Caco-2 (cell line): ENCODE data around the gene SIL1. TPM values are rescaled to one million over a fixed set of nuclear protein-coding genes. Genes with fewer than 3 reads are reported as not detected.

Experiments used
- BruUV-seq: library from RNA; stranded (reverse); fragments of 400-500 nt; replicated peaks from 2 replicates; lab custom pipeline; 2021; lab: Mats Ljungman, UMichigan
- CTCF ChIA-PET: fragments of 300-600 bp; sonication (Branson Sonifier 250); formaldehyde crosslinking; loops from one replicate; lab custom pipeline; 2022; ENCODE audit warnings: antibody characterized with exemption; lab: Charles Lee
- POLR2A ChIA-PET: fragments of 300-600 bp; sonication (Branson Sonifier 250); formaldehyde crosslinking; loops from one replicate; lab custom pipeline; 2022; ENCODE audit warnings: antibody characterized with exemption; lab: Charles Lee
- DNase-seq, 2 experiments: peaks; one replicate each; pipeline versions ENCODE4 v3.0.0 to v3.0.0-alpha.2; 2020 to 2022
- H3K27me3 ChIP-seq: replicated peaks from 2 replicates; pipeline ENCODE4 v1.6.0; 2011; ENCODE audit warnings: low read length; ENCODE audit not compliant: control insufficient read depth, insufficient read depth
- H3K36me3 ChIP-seq: 2 replicates; pipeline ENCODE4 v1.5.1; 2011; ENCODE audit warnings: low read length; ENCODE audit not compliant: control insufficient read depth, insufficient read depth
- H3K4me1 ChIP-seq: fragments of 250-450 bp; sonication (Bioruptor Pico); 2 replicates; pipeline ENCODE4 v1.5.1; 2020; ENCODE audit warnings: mild to moderate bottlenecking
- H3K4me3 ChIP-seq: 2 replicates; pipeline ENCODE4 v1.5.1; 2011; ENCODE audit warnings: low read depth, mild to moderate bottlenecking, control low read depth, low read length
- H3K9me3 ChIP-seq: fragments of 250-450 bp; sonication (Bioruptor Pico); 2 replicates; pipeline ENCODE4 v1.5.1; 2020; ENCODE audit warnings: mild to moderate bottlenecking, moderate library complexity
- H3K27ac Mint-ChIP-seq: one replicate; pipeline ENCODE4 v1.8.0; 2022; ENCODE audit warnings: mixed read lengths; ENCODE audit not compliant: unreplicated experiment
- H3K27me3 Mint-ChIP-seq: one replicate; pipeline ENCODE4 v1.8.0; 2022; ENCODE audit warnings: mixed read lengths; ENCODE audit not compliant: insufficient read depth, unreplicated experiment
- H3K36me3 Mint-ChIP-seq: one replicate; pipeline ENCODE4 v1.8.0; 2022; ENCODE audit warnings: mild to moderate bottlenecking, mixed read lengths; ENCODE audit not compliant: insufficient read depth, unreplicated experiment
- H3K4me1 Mint-ChIP-seq: one replicate; pipeline ENCODE4 v1.8.0; 2022; ENCODE audit warnings: low read depth, mixed read lengths; ENCODE audit not compliant: unreplicated experiment
- H3K4me3 Mint-ChIP-seq: one replicate; pipeline ENCODE4 v1.8.0; 2022; ENCODE audit warnings: mild to moderate bottlenecking, moderate library complexity, mixed read lengths; ENCODE audit not compliant: unreplicated experiment
- H3K9me3 Mint-ChIP-seq: one replicate; pipeline ENCODE4 v1.8.0; 2022; ENCODE audit warnings: mixed read lengths; ENCODE audit not compliant: unreplicated experiment
- intact Hi-C: fragments of 100-400 bp; cut with micrococcal nuclease; formaldehyde crosslinking; loops from one replicate; pipeline ENCODE4 v1.10.0; 2022; ENCODE audit not compliant: unreplicated experiment
- total RNA-seq: library from RNA; stranded (reverse); gene quantifications from 2 replicates; pipeline ENCODE4 v1.2.3, GENCODE V29; 2022
- TF ChIP-seq, protein P1 (sequence below), 2 experiments: fragments of 200-600 bp in 1 of 2; IDR thresholded peaks; 1 replicate in 1 of 2; 2 replicates in 1 of 2; pipeline versions ENCODE4 v1.5.1 to v1.8.0; 2011 to 2022; ENCODE audit warnings: antibody characterized with exemption in 1 of 2, control low read depth in 1 of 2, inconsistent platforms in 1 of 2, low read depth in 1 of 2, low read length in 1 of 2, mild to moderate bottlenecking in 1 of 2, moderate library complexity in 1 of 2; ENCODE audit not compliant: insufficient read depth in 1 of 2, severe bottlenecking in 1 of 2, unreplicated experiment in 1 of 2

The SIL1 gene
- total RNA-seq, 1 experiment from 2014 or later, result 29.7 TPM

DNA sequence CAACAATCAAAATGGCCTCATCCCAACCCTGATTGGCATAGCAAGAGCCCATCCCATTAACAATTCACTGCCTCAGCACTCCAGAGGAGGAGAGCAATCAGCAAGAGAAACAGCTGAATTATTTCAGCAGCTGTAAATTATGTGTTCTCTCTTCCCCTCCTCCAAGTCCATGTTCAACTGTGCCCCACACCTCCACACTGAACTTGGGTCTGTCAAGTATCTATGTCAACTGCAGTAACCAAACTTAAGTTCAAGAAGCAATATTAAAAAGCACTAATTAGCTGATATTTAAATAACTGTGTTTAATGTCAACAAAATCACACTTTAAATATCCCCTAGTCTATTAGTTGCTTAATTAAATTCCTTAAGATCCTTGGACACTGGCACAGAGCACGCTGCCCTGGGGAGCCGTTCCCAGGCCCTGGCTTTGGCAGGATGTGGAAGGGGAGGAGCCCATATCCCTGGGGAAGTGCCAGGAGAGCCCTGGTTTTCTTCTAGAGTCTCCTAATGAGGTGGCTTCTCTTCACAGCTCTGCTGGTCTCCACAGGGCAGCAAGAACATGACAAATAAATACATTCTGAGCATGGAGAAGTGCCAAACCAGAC lies 50.6 kb downstream of the SIL1 start:
- Mint-ChIP-seq H3K9me3 (no peaks in the 10 kb centered on the region), H3K27me3 (no peaks in the 10 kb centered on the region), H3K27ac (no peak overlapping the region), H3K4me3 (no peak overlapping the region), H3K36me3 (no peaks in the 10 kb centered on the region), H3K4me1 (peaks cover 14% of the 10 kb centered on the region)
- Histone ChIP-seq H3K9me3 (no peaks in the 10 kb centered on the region), H3K36me3 (no peaks in the 10 kb centered on the region), H3K4me1 (peaks cover 7% of the 10 kb centered on the region; the same call in 1 of the 2 replicates), H3K27me3 (no peaks in the 10 kb centered on the region), H3K4me3 (no peak overlapping the region)
- POLR2A ChIA-PET, result no interaction called here
- intact Hi-C loops, result no loop called here
- TF ChIP-seq, protein P1, sequence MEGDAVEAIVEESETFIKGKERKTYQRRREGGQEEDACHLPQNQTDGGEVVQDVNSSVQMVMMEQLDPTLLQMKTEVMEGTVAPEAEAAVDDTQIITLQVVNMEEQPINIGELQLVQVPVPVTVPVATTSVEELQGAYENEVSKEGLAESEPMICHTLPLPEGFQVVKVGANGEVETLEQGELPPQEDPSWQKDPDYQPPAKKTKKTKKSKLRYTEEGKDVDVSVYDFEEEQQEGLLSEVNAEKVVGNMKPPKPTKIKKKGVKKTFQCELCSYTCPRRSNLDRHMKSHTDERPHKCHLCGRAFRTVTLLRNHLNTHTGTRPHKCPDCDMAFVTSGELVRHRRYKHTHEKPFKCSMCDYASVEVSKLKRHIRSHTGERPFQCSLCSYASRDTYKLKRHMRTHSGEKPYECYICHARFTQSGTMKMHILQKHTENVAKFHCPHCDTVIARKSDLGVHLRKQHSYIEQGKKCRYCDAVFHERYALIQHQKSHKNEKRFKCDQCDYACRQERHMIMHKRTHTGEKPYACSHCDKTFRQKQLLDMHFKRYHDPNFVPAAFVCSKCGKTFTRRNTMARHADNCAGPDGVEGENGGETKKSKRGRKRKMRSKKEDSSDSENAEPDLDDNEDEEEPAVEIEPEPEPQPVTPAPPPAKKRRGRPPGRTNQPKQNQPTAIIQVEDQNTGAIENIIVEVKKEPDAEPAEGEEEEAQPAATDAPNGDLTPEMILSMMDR (IDR thresholded peaks at IDR 0.05; ENCODE audit: insufficient read depth in 1 of 2, low read depth in 1 of 2, low read length in 1 of 2, severe bottlenecking in 1 of 2, unreplicated experiment in 1 of 2), result no peak
- no TSS peak for BruUV-seq
- CTCF ChIA-PET, result no interaction called here
- no peak for DNase-seq

DNA sequence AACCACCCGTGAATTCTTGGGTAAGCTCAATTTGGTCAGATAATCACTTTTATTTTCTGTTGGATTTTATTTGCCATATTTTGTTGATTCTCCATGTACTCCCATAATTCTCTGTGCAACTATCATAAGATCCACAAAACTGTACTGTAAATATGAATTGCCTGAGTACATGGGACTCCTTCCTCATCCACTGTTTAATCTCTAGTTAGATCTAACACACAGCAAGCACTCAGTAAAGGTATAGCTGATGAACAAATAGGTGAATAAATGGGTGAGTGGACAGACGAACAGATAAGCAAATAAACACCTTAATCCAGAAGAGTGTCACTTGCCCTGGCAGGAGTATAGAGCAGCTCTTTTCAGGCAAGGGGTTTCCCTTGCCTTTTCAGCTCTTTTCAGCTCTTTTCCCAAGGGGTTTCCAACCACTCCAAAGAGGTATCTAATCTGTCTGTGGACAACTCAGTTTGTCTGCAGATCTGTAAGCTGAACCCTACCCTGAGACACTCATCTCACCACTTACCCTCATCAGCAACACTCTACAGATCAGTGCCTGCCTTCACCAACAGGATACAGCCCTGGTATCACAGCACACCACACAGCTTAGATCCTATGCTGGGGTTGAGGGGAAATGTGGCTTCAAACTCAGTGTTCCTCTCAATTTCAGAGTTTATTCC lies 51.2 kb downstream of the SIL1 start:
- intact Hi-C loops, result no loop called here
- Mint-ChIP-seq H3K36me3 (no peaks in the 10 kb centered on the region), H3K9me3 (no peaks in the 10 kb centered on the region), H3K27me3 (no peaks in the 10 kb centered on the region), H3K4me3 (no peak overlapping the region), H3K27ac (no peak overlapping the region), H3K4me1 (peaks cover 14% of the 10 kb centered on the region)
- TF ChIP-seq, protein P1 (IDR thresholded peaks at IDR 0.05; ENCODE audit: insufficient read depth in 1 of 2, low read depth in 1 of 2, low read length in 1 of 2, severe bottlenecking in 1 of 2, unreplicated experiment in 1 of 2), result no peak
- H3K36me3 ChIP-seq, result no peaks in the 10 kb centered on the region
- BruUV-seq, result no TSS peak
- peaks cover 7% of the 10 kb centered on the region; the same call in 1 of the 2 replicates for H3K4me1 ChIP-seq
- POLR2A ChIA-PET, result no interaction called here
- H3K4me3 ChIP-seq, result no peak overlapping the region
- no peaks in the 10 kb centered on the region for H3K9me3 ChIP-seq
- DNase-seq, result no peak
- no peaks in the 10 kb centered on the region for H3K27me3 ChIP-seq
- CTCF ChIA-PET, result no interaction called here

DNA sequence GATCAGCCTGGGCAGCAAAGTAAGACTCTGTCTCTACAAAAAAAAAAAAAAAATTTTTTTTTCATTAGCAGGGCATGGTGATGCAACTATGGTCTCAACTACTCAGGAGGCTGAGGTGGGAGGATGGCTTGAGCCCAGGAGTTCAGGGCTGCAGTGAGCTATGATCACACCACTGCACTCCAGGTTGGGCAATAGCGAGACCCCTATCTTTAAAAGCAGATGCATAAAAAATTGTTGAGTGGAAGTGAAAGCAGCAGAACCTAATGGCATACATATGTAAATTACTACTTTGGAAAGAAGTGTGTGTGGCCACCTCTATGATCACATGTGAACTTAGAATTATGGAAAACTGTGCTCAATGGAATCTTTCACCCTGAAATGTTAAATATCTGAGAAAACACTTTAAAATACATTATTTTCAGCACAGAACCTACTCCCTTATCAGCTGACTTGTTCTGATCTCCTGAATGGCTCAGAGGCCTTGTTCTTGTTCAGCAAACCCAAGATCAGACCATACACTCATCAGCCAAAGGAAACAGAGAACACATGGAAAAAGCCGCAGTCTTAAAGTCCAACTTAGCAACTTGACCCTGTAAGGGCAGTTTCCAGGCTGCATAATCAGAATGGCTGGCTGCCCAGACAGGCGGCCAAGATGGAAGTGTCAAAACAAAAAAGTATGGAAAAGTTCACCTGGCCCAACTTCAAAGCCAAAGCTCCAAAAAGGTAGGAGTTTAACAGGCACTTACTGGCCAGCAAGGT lies 56.5 kb downstream of the SIL1 start:
- Histone ChIP-seq H3K4me3 (no peak overlapping the region), H3K27me3 (no peaks in the 10 kb centered on the region), H3K36me3 (no peaks in the 10 kb centered on the region), H3K4me1 (no peaks in the 10 kb centered on the region), H3K9me3 (no peaks in the 10 kb centered on the region)
- DNase-seq, result no peak
- TF ChIP-seq, protein P1 (IDR thresholded peaks at IDR 0.05; ENCODE audit: insufficient read depth in 1 of 2, low read depth in 1 of 2, low read length in 1 of 2, severe bottlenecking in 1 of 2, unreplicated experiment in 1 of 2), result no peak
- ChIA-PET POLR2A (no interaction called here), CTCF (interaction anchor here (0.6 kb wide), 1 partner anchor 80 kb away, joined by 4 read pairs; no protein-coding TSS in a partner anchor)
- Mint-ChIP-seq H3K27me3 (no peaks in the 10 kb centered on the region), H3K27ac (no peak overlapping the region), H3K36me3 (no peaks in the 10 kb centered on the region), H3K4me3 (no peak overlapping the region), H3K9me3 (no peaks in the 10 kb centered on the region), H3K4me1 (no peaks in the 10 kb centered on the region)
- intact Hi-C loops, result no loop called here
- BruUV-seq, result no TSS peak
